Fibroblast of lung (primary cell): ENCODE measurements around the gene HCRTR2. TPM values are rescaled to one million over a fixed set of nuclear protein-coding genes. Genes with fewer than 3 reads are reported as not detected.

Experiments
- DNase-seq, 2 donors: peaks; one replicate each; pipeline versions ENCODE4 v3.0.0 to v3.0.0-alpha.2; 2010; ENCODE audit warnings: low read depth in 2 of 2
- H2AFZ ChIP-seq: 2 replicates; pipeline ENCODE4 v1.5.1; 2012; ENCODE audit warnings: low read length, control low read depth, inconsistent platforms
- H3K27ac ChIP-seq: 2 replicates; pipeline ENCODE4 v1.5.1; 2011; ENCODE audit warnings: low read length, control low read depth; ENCODE audit not compliant: insufficient read depth
- H3K27me3 ChIP-seq: 2 replicates; pipeline ENCODE4 v1.5.1; 2011; ENCODE audit warnings: mild to moderate bottlenecking, low read length; ENCODE audit not compliant: control insufficient read depth, insufficient read depth
- H3K36me3 ChIP-seq: 2 replicates; pipeline ENCODE4 v1.5.1; 2011; ENCODE audit warnings: low read length; ENCODE audit not compliant: control insufficient read depth, insufficient read depth
- H3K4me1 ChIP-seq: 2 replicates; pipeline ENCODE4 v1.5.1; 2011; ENCODE audit warnings: low read length; ENCODE audit not compliant: control insufficient read depth, insufficient read depth; ENCODE audit errors: extremely low read depth
- H3K4me2 ChIP-seq: 2 replicates; pipeline ENCODE4 v1.5.1; 2011; ENCODE audit warnings: low read length, control low read depth; ENCODE audit not compliant: insufficient read depth; ENCODE audit errors: extremely low read depth
- H3K4me3 ChIP-seq, 4 experiments: fragments of 200-600 bp in 1 of 4; sonication (generic) in 1 of 4; replicated peaks in 1 of 4; 2 replicates each; pipeline ENCODE4 v1.5.1; 2011 to 2016; ENCODE audit warnings: low read length in 4 of 4, low read depth in 3 of 4, mild to moderate bottlenecking in 3 of 4, control low read depth in 2 of 4, inconsistent platforms in 1 of 4, mixed read lengths in 1 of 4; ENCODE audit not compliant: insufficient read depth in 1 of 4; ENCODE audit errors: control extremely low read depth in 1 of 4
- H3K79me2 ChIP-seq: 2 replicates; pipeline ENCODE4 v1.5.1; 2012; ENCODE audit warnings: mild to moderate bottlenecking, low read length, inconsistent platforms; ENCODE audit not compliant: control insufficient read depth, insufficient read depth
- H3K9ac ChIP-seq: 2 replicates; pipeline ENCODE4 v1.5.1; 2011; ENCODE audit warnings: mild to moderate bottlenecking, low read length, control low read depth; ENCODE audit not compliant: insufficient read depth
- H3K9me3 ChIP-seq: 2 replicates; pipeline ENCODE4 v1.5.1; 2012; ENCODE audit warnings: low read depth, low read length; ENCODE audit not compliant: control insufficient read depth, insufficient read depth
- H4K20me1 ChIP-seq: 2 replicates; pipeline ENCODE4 v1.5.1; 2011; ENCODE audit warnings: low read length; ENCODE audit not compliant: control insufficient read depth, insufficient read depth; ENCODE audit errors: extremely low read depth
- CTCF ChIP-seq, 2 donors: IDR thresholded peaks in 1 of 2; conservative IDR thresholded peaks in 1 of 2; 1 replicate in 1 of 2; 2 replicates in 1 of 2; pipeline ENCODE4 v1.5.1; 2011 to 2012; ENCODE audit warnings: low read length in 2 of 2, control low read depth in 1 of 2, inconsistent platforms in 1 of 2, low read depth in 1 of 2, mild to moderate bottlenecking in 1 of 2
- EZH2 ChIP-seq: IDR thresholded peaks from 2 replicates; pipeline ENCODE4 v1.5.1; 2012; ENCODE audit warnings: low read length, control low read depth, mild to moderate bottlenecking; ENCODE audit errors: missing control alignments
- polyA plus RNA-seq, 2 donors: library from polyadenylated mRNA; depleted of rRNA in 1 of 2; stranded (reverse) in 1 of 2; unstranded in 1 of 2; fragments of >200 nt; gene quantifications; 2 replicates each; pipeline ENCODE4 v1.2.1, GENCODE V29; 2011 to 2012; ENCODE audit warnings: missing spikeins in 1 of 2
- total RNA-seq: library from RNA; depleted of rRNA; stranded (reverse); fragments of >200 nt; gene quantifications from 2 replicates; pipeline ENCODE4 v1.2.1, GENCODE V29; 2014

The HCRTR2 gene
- total and polyA plus RNA-seq, 2 donors (not counting 1 experiment from before 2014, with no cell fraction given) = not detected

GRCh38 chr6:55265409-55266114 lies 91.2 kb downstream of the HCRTR2 start:
- Histone ChIP-seq H2AFZ (no peak overlapping the region), H3K4me3 (no peak overlapping the region), H3K27ac (no peak overlapping the region), H3K27me3 (no peaks in the 10 kb centered on the region), H3K4me1 (no peaks in the 10 kb centered on the region), H3K36me3 (no peaks in the 10 kb centered on the region), H3K9me3 (no peaks in the 10 kb centered on the region), H4K20me1 (no peaks in the 10 kb centered on the region), H3K79me2 (no peaks in the 10 kb centered on the region), H3K9ac (no peak overlapping the region), H3K4me2 (no peak overlapping the region)
- DNase-seq = no peak
- TF ChIP-seq EZH2 (no peak), CTCF (conservative IDR thresholded peaks at IDR 0.05 in 1 of 2, IDR thresholded peaks at IDR 0.05 in 1 of 2; ENCODE audit: low read depth in 1 of 2, low read length in 2 of 2) (no peak)

DNA sequence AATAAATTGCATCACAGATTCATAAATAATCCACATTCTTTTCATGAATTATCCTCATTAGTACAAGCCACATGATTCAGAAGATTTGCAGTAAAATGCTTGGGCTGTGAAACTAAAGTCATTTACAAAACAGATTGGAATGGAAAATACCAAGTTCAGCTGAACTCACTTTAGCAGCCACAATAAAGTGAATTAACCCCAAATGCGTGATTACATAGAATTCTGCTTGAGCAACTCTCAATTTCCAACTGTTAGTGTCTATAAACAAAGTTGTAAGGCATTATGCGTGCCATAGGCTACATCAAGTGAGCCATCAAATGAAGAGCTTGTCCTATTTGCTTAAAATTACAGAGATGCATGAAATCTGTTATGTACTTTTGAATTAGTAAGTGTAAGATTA lies 92.6 kb downstream of the HCRTR2 start:
- H3K27ac ChIP-seq = no peak overlapping the region
- H3K4me1 ChIP-seq = no peaks in the 10 kb centered on the region
- no peak overlapping the region for H3K4me3 ChIP-seq
- no peaks in the 10 kb centered on the region for H3K9me3 ChIP-seq
- H3K27me3 ChIP-seq = no peaks in the 10 kb centered on the region
- TF ChIP-seq EZH2 (no peak), CTCF (conservative IDR thresholded peaks at IDR 0.05 in 1 of 2, IDR thresholded peaks at IDR 0.05 in 1 of 2; ENCODE audit: low read depth in 1 of 2, low read length in 2 of 2) (no peak)
- no peaks in the 10 kb centered on the region for H4K20me1 ChIP-seq
- no peak overlapping the region for H3K9ac ChIP-seq
- no peak overlapping the region for H3K4me2 ChIP-seq
- no peak overlapping the region for H2AFZ ChIP-seq
- DNase-seq = no peak
- H3K36me3 ChIP-seq = no peaks in the 10 kb centered on the region
- H3K79me2 ChIP-seq = no peaks in the 10 kb centered on the region

DNA sequence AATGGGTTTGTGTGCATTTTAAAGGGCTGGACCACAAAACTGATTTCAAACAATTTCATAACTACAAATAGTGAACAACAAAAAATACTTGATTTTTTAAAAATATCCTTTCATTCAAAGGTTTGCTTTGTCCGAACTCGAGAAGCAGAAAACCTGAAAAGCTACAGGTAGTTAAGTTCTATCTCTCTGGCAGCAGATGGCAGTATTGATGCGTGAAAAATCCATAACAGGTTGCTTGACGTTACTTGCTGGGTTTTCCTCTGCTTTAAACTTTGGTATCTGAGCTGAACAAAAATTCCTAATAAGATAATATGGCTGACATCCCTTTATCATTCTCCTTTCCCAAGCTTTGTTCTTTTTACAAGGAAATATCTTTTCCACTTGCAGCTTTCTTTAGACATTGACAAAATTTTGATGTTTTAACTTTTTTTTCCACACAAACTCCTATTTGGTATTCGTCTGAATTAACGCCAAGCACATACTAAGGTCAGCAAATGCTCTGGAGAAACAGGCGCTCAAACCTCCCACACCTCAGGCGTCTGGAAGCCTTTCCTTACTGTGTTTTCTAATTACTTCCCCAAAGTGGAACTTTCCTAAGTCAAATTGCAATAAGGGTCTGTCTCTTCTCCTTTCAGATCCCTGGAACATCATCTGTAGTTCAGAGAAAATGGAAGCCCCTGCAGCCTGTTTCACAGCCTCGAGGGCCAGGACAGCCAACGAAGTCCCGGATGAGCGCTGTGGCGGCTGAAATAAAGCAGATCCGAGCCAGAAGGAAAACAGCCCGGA lies 102.6 kb downstream of the HCRTR2 start:
- H3K4me1 ChIP-seq = no peaks in the 10 kb centered on the region
- no peaks in the 10 kb centered on the region for H3K36me3 ChIP-seq
- no peak overlapping the region for H3K9ac ChIP-seq
- TF ChIP-seq EZH2 (no peak), CTCF (conservative IDR thresholded peaks at IDR 0.05 in 1 of 2, IDR thresholded peaks at IDR 0.05 in 1 of 2; ENCODE audit: low read depth in 1 of 2, low read length in 2 of 2) (peak; percentile 56 to 68)
- H2AFZ ChIP-seq = no peak overlapping the region
- no peaks in the 10 kb centered on the region for H3K79me2 ChIP-seq
- no peaks in the 10 kb centered on the region for H3K27me3 ChIP-seq
- no peaks in the 10 kb centered on the region for H3K9me3 ChIP-seq
- DNase-seq = peak; percentile 63 to 88
- H3K4me3 ChIP-seq = peak overlapping the region in 1 of 4 experiments; percentile 11
- H3K27ac ChIP-seq = no peak overlapping the region
- peaks cover 2% of the 10 kb centered on the region for H4K20me1 ChIP-seq
- H3K4me2 ChIP-seq = no peak overlapping the region
